Chondrocyte (in vitro differentiated cells): ENCODE results near the gene TMTC4. TPM values are rescaled to one million over a fixed set of nuclear protein-coding genes. Genes with fewer than 3 reads are reported as not detected.

Experiments
- DNase-seq: peaks from one replicate; pipeline ENCODE4 v3.0.0; 2021; ENCODE audit warnings: mixed read lengths, low spot score
- H3K27ac Mint-ChIP-seq: one replicate; pipeline ENCODE4 v1.8.0; 2021; ENCODE audit warnings: mild to moderate bottlenecking, moderate library complexity, mixed read lengths; ENCODE audit not compliant: unreplicated experiment
- H3K27me3 Mint-ChIP-seq: 2 replicates; pipeline ENCODE4 v1.8.0; 2021; ENCODE audit warnings: low read depth, mixed read lengths
- H3K36me3 Mint-ChIP-seq: 2 replicates; pipeline ENCODE4 v1.8.0; 2021; ENCODE audit warnings: low read depth, mixed read lengths
- H3K4me1 Mint-ChIP-seq: 2 replicates; pipeline ENCODE4 v1.8.0; 2021; ENCODE audit warnings: low read depth, mild to moderate bottlenecking, mixed read lengths
- H3K4me3 Mint-ChIP-seq: one replicate; pipeline ENCODE4 v1.8.0; 2021; ENCODE audit warnings: mild to moderate bottlenecking, moderate library complexity, mixed read lengths; ENCODE audit not compliant: unreplicated experiment
- H3K9me3 Mint-ChIP-seq: 2 replicates; pipeline ENCODE4 v1.8.0; 2021; ENCODE audit warnings: low read depth, mixed read lengths
- total RNA-seq: library from RNA; stranded (reverse); gene quantifications from 3 replicates; pipeline ENCODE4 v1.2.1, GENCODE V29; 2021
- TF ChIP-seq, protein P1 (sequence below): fragments of 200-600 bp; sonication (generic); IDR thresholded peaks from 2 replicates; pipeline ENCODE4 v1.5.0; 2021; ENCODE audit warnings: antibody characterized with exemption, mild to moderate bottlenecking, moderate library complexity

The TMTC4 gene
- total RNA-seq, 1 donor from 2014 or later: 11.5 TPM

- no peaks in the 10 kb centered on the region for H3K4me1 Mint-ChIP-seq
- no peaks in the 10 kb centered on the region for H3K27me3 Mint-ChIP-seq
- H3K27ac Mint-ChIP-seq: no peak overlapping the region
- no peak overlapping the region for H3K4me3 Mint-ChIP-seq
- H3K9me3 Mint-ChIP-seq: peaks cover 9% of the 10 kb centered on the region
- DNase-seq: no peak
- no peaks in the 10 kb centered on the region for H3K36me3 Mint-ChIP-seq
- TF ChIP-seq, protein P1, sequence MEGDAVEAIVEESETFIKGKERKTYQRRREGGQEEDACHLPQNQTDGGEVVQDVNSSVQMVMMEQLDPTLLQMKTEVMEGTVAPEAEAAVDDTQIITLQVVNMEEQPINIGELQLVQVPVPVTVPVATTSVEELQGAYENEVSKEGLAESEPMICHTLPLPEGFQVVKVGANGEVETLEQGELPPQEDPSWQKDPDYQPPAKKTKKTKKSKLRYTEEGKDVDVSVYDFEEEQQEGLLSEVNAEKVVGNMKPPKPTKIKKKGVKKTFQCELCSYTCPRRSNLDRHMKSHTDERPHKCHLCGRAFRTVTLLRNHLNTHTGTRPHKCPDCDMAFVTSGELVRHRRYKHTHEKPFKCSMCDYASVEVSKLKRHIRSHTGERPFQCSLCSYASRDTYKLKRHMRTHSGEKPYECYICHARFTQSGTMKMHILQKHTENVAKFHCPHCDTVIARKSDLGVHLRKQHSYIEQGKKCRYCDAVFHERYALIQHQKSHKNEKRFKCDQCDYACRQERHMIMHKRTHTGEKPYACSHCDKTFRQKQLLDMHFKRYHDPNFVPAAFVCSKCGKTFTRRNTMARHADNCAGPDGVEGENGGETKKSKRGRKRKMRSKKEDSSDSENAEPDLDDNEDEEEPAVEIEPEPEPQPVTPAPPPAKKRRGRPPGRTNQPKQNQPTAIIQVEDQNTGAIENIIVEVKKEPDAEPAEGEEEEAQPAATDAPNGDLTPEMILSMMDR: no peak
Observed at GRCh38 chr13:100594255-100594654, 80.3 kb downstream of the TMTC4 start.

- no peaks in the 10 kb centered on the region for H3K9me3 Mint-ChIP-seq
- no peaks in the 10 kb centered on the region for H3K36me3 Mint-ChIP-seq
- H3K4me3 Mint-ChIP-seq: peak overlapping the region; percentile 75
- H3K27me3 Mint-ChIP-seq: no peaks in the 10 kb centered on the region
- TF ChIP-seq, protein P1: no peak
- DNase-seq: no peak
- H3K4me1 Mint-ChIP-seq: peaks cover 18% of the 10 kb centered on the region
- no peak overlapping the region for H3K27ac Mint-ChIP-seq
Observed at GRCh38 chr13:100589178-100589725, 85.3 kb downstream of the TMTC4 start.

GRCh38 chr13:100588331-100589177 is 86.0 kb downstream of the TMTC4 start, which contains the start of gene GGACT:
TSS of gene GGACT (minus strand) at chr13:100588789. CDS start at chr13:100532591, 56,198 bp downstream.
- H3K4me1 Mint-ChIP-seq: peaks cover 18% of the 10 kb centered on the region
- no peak for DNase-seq
- peak within 1 kb of the TSS; percentile 22 for H3K27ac Mint-ChIP-seq
- TF ChIP-seq, protein P1: peak; percentile 84
- H3K4me3 Mint-ChIP-seq: peak within 1 kb of the TSS; percentile 75
- no peaks in the 10 kb centered on the region for H3K36me3 Mint-ChIP-seq
- H3K9me3 Mint-ChIP-seq: no peaks in the 10 kb centered on the region
- H3K27me3 Mint-ChIP-seq: no peaks in the 10 kb centered on the region

GRCh38 chr13:100584896-100585295 is 89.7 kb downstream of the TMTC4 start:
- no peak for DNase-seq
- TF ChIP-seq, protein P1: no peak
- Mint-ChIP-seq H3K27me3 (no peaks in the 10 kb centered on the region), H3K27ac (no peak overlapping the region), H3K36me3 (peaks cover 23% of the 10 kb centered on the region), H3K4me1 (peaks cover 18% of the 10 kb centered on the region), H3K4me3 (no peak overlapping the region), H3K9me3 (peaks cover 11% of the 10 kb centered on the region)

- Mint-ChIP-seq H3K27ac (no peak overlapping the region), H3K27me3 (no peaks in the 10 kb centered on the region), H3K4me1 (no peaks in the 10 kb centered on the region), H3K4me3 (no peak overlapping the region), H3K9me3 (peaks cover 11% of the 10 kb centered on the region), H3K36me3 (peaks cover 23% of the 10 kb centered on the region)
- TF ChIP-seq, protein P1: no peak
- DNase-seq: no peak
Observed at GRCh38 chr13:100581504-100581903, 93.1 kb downstream of the TMTC4 start.
